HG02973 (cell line): ENCODE measurements around the gene DIP2C.
"Not testable (repeated sequence)": the region's sequence is repeated elsewhere in the genome, so short reads cannot be mapped to it uniquely, and the experiment has no call there.

ENCODE experiments used
- ATAC-seq: cut with Tn5 transposase; IDR thresholded peaks from one replicate; pipeline ENCODE4 v1.9.1; 2021; ENCODE audit warnings: moderate library complexity; ENCODE audit not compliant: unreplicated experiment

The DIP2C gene

GRCh38 chr10:370449-370825, 319.0 kb downstream of the DIP2C start:
- ATAC-seq: no peak

DNA sequence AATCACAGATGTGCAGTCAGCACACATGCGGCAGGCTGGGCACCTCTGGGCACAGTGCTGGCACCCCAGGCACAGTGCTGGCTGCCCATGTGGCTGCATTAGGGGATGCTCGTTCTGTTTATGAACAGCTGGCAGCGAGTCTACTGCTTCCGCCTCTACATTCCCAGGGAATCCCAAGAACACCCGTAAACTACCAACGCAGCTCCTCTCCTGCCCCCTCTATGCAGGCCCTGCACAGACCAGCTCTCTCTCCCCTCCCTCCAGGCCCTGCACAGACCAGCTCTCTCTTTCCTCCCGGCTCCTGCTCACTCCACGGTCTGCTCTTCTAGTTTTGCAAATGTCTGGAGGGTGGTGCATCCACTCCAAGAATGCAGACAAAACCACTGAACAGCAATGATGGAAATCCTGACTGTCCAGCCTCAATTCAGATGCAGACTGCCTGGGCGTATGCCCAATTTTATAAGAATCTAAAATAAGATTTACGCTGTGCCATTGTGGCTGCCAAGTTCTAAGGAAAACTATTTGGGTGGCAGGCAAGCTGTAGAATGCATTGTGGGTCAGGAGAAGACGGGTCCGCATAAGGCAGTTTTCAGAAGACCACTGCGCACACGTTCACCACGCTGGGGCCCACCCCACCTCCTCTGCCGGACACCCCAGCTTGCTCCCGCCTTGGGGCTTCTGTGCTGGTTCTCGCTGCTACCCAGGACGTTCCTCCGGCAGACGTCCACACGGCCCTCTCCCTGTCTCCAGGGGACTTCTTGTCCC, 319.6 kb downstream of the DIP2C start:
- no peak for ATAC-seq

DNA sequence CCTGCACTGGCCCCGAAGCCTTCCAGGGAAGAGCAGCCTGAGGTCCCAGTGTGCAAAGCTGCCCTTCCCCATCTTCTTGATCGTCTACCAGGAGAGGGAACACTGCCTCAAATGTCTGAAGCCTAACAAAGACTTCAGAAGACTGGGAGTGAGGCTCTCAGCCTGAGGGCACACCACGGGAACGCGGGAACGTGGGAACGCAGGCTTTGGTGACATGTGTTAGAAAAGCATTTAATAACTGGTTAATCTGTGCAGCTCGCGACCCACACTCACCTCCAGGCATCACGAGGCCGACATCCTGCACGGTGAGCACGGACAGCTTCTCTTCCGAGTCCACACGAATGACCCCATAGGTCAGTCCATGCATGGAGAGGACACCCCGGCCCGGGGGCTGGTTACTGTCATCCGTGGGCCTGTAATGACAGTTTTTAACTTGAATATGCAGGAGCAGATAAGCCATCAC, 320.2 kb downstream of the DIP2C start:
- ATAC-seq: no peak

- no peak for ATAC-seq
These were observed 320.8 kb downstream of the DIP2C start for GRCh38 chr10:368579-369220.

- not testable (repeated sequence) for ATAC-seq
These were observed 321.4 kb downstream of the DIP2C start for GRCh38 chr10:368107-368506.

- ATAC-seq: no peak
These were observed 321.8 kb downstream of the DIP2C start for GRCh38 chr10:367636-368035.

- no peak for ATAC-seq
These were observed 323.3 kb downstream of the DIP2C start for GRCh38 chr10:366186-366585.

GRCh38 chr10:364267-364775, 325.1 kb downstream of the DIP2C start:
- no peak for ATAC-seq

DNA sequence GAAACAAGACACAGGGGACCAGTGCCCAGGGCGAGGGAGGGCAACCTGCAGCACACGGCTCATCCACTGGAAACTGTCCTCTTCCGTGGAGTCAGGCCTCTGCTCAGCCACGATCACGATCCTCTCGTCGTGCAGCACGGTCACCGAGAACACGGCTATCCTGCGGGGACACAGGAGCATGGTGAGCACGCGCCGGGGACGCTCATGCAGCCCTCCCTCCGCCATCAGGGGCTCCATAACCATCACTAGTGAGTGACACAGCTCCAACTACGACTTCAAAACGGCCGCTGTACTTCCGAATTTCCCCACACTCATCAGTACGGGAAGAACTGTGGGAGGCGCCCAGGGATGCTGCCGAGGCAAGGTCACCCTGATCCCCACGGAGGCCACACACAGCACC, 326.3 kb downstream of the DIP2C start:
- no peak for ATAC-seq

DNA sequence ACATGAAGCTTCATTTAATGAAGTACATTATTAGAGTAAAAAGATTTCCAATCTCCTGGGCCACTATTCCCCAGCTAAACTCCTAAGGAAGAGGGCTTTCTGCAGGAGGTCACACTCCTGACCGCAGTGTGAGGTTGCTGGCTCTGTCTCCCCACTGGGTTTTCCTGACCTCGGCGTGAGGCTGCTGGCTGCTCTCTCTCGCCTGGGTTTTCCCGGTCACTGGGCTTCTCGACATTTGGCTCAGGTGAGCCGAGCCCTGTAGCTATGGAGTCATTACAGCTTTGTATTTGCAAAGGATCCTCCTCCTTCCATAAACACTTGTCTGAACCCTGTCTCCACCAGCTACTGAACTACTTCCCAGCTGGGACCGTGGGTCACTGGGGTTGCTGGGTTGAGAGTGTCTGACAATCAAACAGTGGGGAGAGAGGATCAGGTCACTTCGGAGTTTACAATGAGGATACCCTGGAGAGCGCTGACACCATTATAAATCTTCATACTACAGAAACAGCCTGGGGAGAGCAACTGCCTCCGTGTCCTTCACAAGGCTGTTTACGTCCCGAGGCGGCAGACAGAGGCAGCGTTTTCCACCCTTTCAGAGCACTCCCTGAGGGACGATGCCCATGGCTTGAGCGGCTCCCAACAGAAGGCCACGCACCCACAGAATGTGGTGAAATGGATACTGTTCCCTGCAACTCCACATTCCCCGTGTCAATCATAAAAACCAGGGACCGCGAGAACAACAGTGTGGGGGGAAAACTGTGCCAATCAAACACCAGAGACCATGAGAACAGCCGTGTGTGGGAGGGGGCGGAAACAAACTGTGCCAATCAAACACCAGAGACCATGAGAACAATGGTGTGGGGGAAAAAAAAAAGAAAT, 328.0 kb downstream of the DIP2C start:
- ATAC-seq: no peak

- ATAC-seq: no peak
These were observed 328.8 kb downstream of the DIP2C start for GRCh38 chr10:360653-361052.

- no peak for ATAC-seq
These were observed 329.7 kb downstream of the DIP2C start for GRCh38 chr10:359762-360161.

- ATAC-seq: no peak
These were observed 330.4 kb downstream of the DIP2C start for GRCh38 chr10:359093-359492.

DNA sequence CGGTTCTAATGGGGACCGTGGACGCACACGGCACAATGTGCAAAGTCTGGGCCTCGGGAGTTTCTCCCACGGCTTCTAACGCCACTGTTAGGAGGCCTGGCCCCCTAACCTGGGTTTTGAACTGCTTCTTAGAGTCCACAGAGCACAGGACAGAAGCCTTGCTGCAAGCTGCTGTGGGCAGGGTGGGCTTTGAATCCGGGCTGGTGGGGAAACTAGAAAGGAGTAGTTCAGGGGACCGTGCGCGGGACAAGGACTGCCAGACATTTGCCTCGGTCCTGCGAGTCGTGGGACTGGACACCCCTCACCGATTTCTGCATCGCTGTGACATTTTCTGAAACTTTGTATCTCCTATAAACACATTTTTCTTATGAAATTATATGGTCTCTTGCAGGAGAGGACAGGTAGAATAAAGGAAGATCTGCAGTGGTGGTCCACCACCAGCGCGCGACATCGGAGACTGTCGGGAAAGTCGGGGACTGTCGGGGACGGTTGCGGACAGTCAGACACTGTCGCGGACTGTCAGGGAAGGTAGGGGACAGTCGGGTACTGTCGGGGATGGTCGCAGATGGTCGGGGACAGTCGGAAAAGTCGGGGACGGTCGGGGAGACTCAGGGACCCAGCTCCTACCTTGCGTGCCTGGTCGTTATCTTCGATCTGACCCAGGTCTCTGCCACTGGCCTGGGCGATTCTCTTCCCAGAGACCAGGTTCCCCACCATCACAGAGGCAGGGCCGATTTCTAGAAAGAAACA, 332.1 kb downstream of the DIP2C start:
- ATAC-seq: no peak

GRCh38 chr10:356452-356851, 333.0 kb downstream of the DIP2C start:
- no peak for ATAC-seq

DNA sequence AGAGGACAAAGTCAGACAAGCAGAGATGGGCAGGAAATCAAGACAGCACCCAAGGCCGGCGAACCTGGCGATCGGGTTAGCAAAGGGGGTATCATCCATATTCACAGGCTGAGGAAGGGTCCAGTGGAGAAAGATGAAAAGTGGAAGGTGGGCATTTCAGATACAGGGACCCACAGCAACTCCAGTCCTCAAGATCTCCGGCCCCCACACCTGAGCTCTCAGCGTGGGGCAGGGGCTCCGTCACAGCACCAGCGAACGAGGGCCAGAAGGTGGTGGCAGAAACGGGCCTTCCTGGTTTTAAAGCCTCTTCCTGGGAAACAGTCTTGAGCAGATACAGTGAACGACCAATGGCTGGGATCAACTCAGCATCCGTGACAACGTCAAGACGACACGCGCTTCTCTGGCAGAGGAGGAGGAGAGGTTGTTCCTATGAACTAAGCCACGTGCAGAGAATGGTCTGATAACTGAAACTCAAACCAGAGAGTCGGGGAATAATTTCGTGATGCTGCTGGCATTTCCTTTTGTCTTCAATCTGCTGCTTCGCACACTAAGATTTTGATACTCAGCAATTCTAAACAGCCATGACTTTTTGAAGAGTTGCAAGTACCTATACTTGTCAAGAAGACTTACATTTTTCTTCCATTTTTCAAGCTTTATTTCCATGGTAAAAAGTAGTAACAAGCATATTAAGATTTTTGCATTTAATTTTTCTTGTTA, 334.4 kb downstream of the DIP2C start:
- ATAC-seq: no peak

DNA sequence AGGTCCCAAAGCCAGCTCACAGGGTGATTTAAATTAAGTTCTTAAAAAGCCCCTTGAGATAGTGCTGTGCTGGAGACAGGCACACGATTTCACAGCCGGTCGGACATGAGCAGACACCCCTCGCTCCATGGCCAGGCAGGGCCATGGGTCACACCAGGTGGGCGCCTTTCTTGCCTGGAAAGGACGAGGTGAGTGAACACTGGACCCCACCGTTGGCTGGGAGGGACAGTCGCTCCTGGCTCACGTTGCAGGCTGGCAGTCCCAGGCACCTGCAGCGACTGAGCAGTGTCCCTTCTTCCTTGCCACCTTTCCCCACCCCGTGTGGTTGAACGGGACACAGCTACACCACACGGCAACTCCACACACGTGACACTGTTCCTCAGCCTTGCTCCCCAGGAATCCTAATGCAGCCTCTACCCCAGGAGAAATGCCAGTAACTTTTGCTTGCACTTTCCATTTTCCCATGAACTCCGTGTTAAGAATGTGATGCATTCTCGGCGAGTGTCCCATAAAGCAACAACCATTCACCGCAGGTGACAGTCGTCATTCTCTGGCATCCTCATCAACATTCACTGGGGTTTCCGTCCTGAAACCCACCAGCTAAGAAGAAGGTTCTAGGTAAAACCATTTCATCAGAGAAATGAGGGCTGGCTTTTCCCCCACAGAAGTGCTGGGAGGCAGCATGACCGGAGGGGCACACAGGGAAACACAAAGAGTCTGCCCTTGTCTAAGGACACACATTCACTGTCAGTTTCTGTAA, 336.8 kb downstream of the DIP2C start:
- ATAC-seq: no peak

DNA sequence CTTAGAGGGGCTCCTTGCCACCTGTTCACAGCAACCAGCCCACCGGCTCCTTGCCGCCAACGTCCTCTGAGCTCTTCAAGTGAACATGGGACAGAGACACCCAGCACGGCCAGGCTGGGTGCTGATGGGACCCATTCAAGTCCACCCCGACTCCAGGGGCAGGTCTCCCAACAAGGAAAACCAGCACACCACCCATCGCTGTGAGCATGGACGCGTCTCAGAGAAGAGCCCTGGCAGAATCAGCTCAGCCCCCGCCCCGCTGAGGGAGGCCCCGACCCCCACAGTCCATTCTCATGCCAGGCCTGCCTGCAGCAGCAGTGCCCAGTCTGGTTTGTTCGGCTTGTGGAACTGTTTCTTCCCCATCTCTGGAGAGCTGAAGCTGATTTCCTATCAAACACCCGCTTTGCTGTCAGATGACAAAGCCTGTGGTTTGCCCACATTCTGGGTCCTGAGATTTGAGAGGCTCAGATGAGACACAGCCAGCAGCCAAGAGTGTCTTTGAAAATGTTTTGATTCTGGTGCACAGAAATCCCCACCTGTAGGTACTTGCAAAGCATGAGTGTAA, 337.6 kb downstream of the DIP2C start:
- ATAC-seq: no peak

DNA sequence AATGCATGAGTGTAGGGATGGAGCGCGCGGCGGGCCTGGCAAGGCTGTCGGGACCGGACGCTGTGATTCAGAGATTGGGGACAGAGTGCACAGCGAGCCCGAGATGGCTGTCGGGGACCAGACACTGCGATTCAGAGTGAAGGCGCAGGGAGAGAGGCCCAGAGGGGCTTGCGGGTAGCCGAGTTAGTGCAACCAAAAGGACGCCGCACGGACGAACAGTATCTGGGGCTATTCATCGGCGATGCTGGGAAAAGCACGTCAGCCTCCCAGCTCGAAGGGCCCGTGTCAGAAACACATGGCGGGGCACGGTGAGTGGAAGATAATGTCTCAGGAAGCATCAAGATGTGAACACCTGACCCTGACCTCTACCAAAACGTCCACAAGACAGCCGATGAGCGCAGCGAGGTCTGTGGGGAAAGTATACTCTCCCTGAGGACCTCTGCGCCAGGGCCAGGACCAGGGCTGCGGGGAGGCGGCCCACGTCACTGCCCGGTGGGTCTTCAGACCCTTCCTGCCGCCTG, 338.4 kb downstream of the DIP2C start:
- no peak for ATAC-seq
